ENCODE results near the gene OXNAD1. TPM values are rescaled to one million over a fixed set of nuclear protein-coding genes. Genes with fewer than 3 reads are reported as not detected.
"Not testable (repeated sequence)": the region's sequence is repeated elsewhere in the genome, so short reads cannot be mapped to it uniquely, and the experiment has no call there.

The OXNAD1 gene
- total RNA-seq, 1 donor from 2014 or later = 29.8 TPM

- no peaks in the 10 kb centered on the region for H3K27me3 Mint-ChIP-seq
- intact Hi-C loops (cut with micrococcal nuclease) = loop anchor here (5.0 to 10.0 kb wide), 2 partner anchors 72 to 580 kb away; partner anchors contain the start of gene PLCL2
- H3K36me3 Mint-ChIP-seq (ENCODE audit: low read depth) = peaks cover 66% of the 10 kb centered on the region
- H3K4me1 Mint-ChIP-seq = peaks cover 85% of the 10 kb centered on the region
- H3K27ac Mint-ChIP-seq = peak overlapping the region; percentile 86
- peak overlapping the region; percentile 76 for H3K4me3 Mint-ChIP-seq
- peaks cover 6% of the 10 kb centered on the region for H3K9me3 Mint-ChIP-seq
- DNase-seq = peak; percentile 81
Observed at GRCh38 chr3:16305111-16305541, 40.1 kb downstream of the OXNAD1 start.

GRCh38 chr3:16307832-16308531 lies 43.0 kb downstream of the OXNAD1 start:
- peak overlapping the region; percentile 57 for H3K27ac Mint-ChIP-seq
- peaks cover 65% of the 10 kb centered on the region for H3K36me3 Mint-ChIP-seq (ENCODE audit: low read depth)
- intact Hi-C loops (cut with micrococcal nuclease) = loop anchor here (1.0 to 10.0 kb wide), 5 partner anchors 17 to 577 kb away; partner anchors contain the start of genes PLCL2 and RFTN1
- H3K27me3 Mint-ChIP-seq = no peaks in the 10 kb centered on the region
- H3K4me3 Mint-ChIP-seq = peak overlapping the region; percentile 41
- peak; percentile 62 for DNase-seq
- peaks cover 6% of the 10 kb centered on the region for H3K9me3 Mint-ChIP-seq
- H3K4me1 Mint-ChIP-seq = peaks cover 76% of the 10 kb centered on the region

DNA sequence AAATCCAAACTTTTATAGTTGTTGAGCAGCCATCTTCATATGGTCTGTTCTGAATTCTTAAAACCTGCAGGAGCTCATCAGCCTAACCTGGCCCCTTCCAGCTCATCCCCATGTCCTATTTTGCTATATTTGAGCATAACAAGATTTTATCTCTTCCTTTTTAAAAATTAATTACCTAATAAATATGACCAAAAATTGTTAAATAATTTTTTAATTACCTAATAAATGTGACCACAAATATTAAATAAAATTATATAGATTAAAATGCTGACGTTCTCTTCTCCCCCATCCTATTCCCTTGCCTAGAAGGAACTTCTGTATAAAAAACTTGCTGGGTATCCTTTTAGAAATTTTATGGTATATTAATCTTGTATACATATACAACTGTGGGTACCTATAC lies 43.7 kb downstream of the OXNAD1 start:
- Mint-ChIP-seq H3K9me3 (peaks cover 6% of the 10 kb centered on the region), H3K36me3 (ENCODE audit: low read depth) (peaks cover 65% of the 10 kb centered on the region), H3K27ac (peak overlapping the region; percentile 57), H3K4me1 (peaks cover 78% of the 10 kb centered on the region), H3K4me3 (no peak overlapping the region), H3K27me3 (no peaks in the 10 kb centered on the region)
- DNase-seq = no peak
- intact Hi-C loops (cut with micrococcal nuclease) = loop anchor here (1.0 to 10.0 kb wide), 7 partner anchors 7 to 576 kb away; partner anchors contain the start of genes PLCL2 and RFTN1

DNA sequence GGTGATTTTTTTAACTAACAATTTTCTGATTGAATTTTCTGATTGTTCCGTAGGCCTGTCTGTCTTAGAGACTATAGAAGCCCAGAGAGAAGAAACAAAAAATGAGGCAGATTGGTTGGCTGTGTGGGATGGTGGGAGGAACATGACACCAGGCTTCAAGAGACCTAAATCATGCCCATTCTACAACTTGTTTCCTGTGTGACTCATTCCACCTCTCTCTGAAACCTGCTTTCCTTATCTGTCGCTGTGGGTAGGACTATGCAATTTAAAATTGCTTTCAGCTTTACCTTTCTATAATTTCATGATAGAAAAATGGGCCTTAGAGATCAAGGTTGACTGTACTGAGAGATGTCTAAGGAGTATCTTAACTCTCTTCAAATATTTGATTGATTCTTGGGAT lies 44.5 kb downstream of the OXNAD1 start:
- peaks cover 6% of the 10 kb centered on the region for H3K9me3 Mint-ChIP-seq
- DNase-seq = peak; percentile 87
- H3K4me3 Mint-ChIP-seq = peak overlapping the region; percentile 61
- peaks cover 59% of the 10 kb centered on the region for H3K36me3 Mint-ChIP-seq (ENCODE audit: low read depth)
- H3K27me3 Mint-ChIP-seq = no peaks in the 10 kb centered on the region
- intact Hi-C loops (cut with micrococcal nuclease) = loop anchor here (1.0 to 10.0 kb wide), 6 partner anchors 8 to 575 kb away; partner anchors contain the start of genes PLCL2 and RFTN1
- H3K27ac Mint-ChIP-seq = peak overlapping the region; percentile 89
- peaks cover 80% of the 10 kb centered on the region for H3K4me1 Mint-ChIP-seq

- H3K9me3 Mint-ChIP-seq; H3K27me3 Mint-ChIP-seq; intact Hi-C loops (cut with micrococcal nuclease): not testable (repeated sequence)
- peak overlapping the region; percentile 89 for H3K27ac Mint-ChIP-seq
- DNase-seq = peak; percentile 58
- peaks cover 59% of the 10 kb centered on the region for H3K36me3 Mint-ChIP-seq (ENCODE audit: low read depth)
- H3K4me3 Mint-ChIP-seq = peak overlapping the region; percentile 21
- H3K4me1 Mint-ChIP-seq = peaks cover 76% of the 10 kb centered on the region
Observed at GRCh38 chr3:16310486-16310885, 45.5 kb downstream of the OXNAD1 start.

GRCh38 chr3:16311960-16312451 lies 47.0 kb downstream of the OXNAD1 start:
- Mint-ChIP-seq H3K27ac (peak overlapping the region; percentile 92), H3K9me3 (peaks cover 4% of the 10 kb centered on the region), H3K27me3 (no peaks in the 10 kb centered on the region), H3K4me1 (peaks cover 74% of the 10 kb centered on the region), H3K4me3 (peak overlapping the region; percentile 80), H3K36me3 (ENCODE audit: low read depth) (peaks cover 62% of the 10 kb centered on the region)
- peak; percentile 91 for DNase-seq
- intact Hi-C loops (cut with micrococcal nuclease) = no loop called here

- Mint-ChIP-seq H3K27ac (peak overlapping the region; percentile 58), H3K36me3 (ENCODE audit: low read depth) (peaks cover 66% of the 10 kb centered on the region), H3K4me3 (peak overlapping the region; percentile 9), H3K9me3 (no peaks in the 10 kb centered on the region), H3K4me1 (peaks cover 76% of the 10 kb centered on the region), H3K27me3 (no peaks in the 10 kb centered on the region)
- intact Hi-C loops (cut with micrococcal nuclease) = no loop called here
- DNase-seq = peak; percentile 58
Observed at GRCh38 chr3:16313886-16314645, 49.1 kb downstream of the OXNAD1 start.

GRCh38 chr3:16315623-16316022 lies 50.6 kb downstream of the OXNAD1 start:
- Mint-ChIP-seq H3K4me3 (peak overlapping the region; percentile 4), H3K27ac (peak overlapping the region; percentile 61), H3K27me3 (no peaks in the 10 kb centered on the region), H3K36me3 (ENCODE audit: low read depth) (peaks cover 72% of the 10 kb centered on the region), H3K9me3 (no peaks in the 10 kb centered on the region), H3K4me1 (peaks cover 82% of the 10 kb centered on the region)
- intact Hi-C loops (cut with micrococcal nuclease) = no loop called here
- peak; percentile 54 for DNase-seq

DNA sequence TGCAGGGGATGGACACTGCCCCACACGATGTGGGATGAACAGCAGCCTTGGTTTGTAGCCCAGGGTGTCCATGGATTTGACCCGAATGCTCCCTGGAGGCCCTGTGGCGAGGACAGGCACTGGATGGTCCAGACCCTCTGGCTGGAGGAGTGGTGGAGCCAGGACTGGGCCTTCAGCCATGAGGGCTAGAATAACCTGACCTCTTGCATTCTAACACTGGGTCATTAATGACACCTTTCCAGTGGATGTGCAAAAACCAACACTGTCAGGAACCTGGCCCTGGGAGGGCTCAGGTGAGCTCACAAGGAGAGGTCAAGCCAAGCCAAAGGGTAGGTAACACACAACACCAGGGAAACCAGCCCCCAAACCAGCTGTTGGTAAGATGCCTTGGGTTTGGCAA lies 51.4 kb downstream of the OXNAD1 start:
- no peak overlapping the region for H3K4me3 Mint-ChIP-seq
- peak; percentile 57 for DNase-seq
- no peak overlapping the region for H3K27ac Mint-ChIP-seq
- H3K4me1 Mint-ChIP-seq = peaks cover 84% of the 10 kb centered on the region
- H3K36me3 Mint-ChIP-seq (ENCODE audit: low read depth) = peaks cover 77% of the 10 kb centered on the region
- no peaks in the 10 kb centered on the region for H3K9me3 Mint-ChIP-seq
- no peaks in the 10 kb centered on the region for H3K27me3 Mint-ChIP-seq
- intact Hi-C loops (cut with micrococcal nuclease) = no loop called here

GRCh38 chr3:16316847-16317560 lies 52.0 kb downstream of the OXNAD1 start:
- intact Hi-C loops (cut with micrococcal nuclease) = no loop called here
- H3K4me3 Mint-ChIP-seq = peak overlapping the region; percentile 22
- H3K36me3 Mint-ChIP-seq (ENCODE audit: low read depth) = peaks cover 77% of the 10 kb centered on the region
- no peaks in the 10 kb centered on the region for H3K27me3 Mint-ChIP-seq
- peaks cover 79% of the 10 kb centered on the region for H3K4me1 Mint-ChIP-seq
- no peaks in the 10 kb centered on the region for H3K9me3 Mint-ChIP-seq
- peak; percentile 60 for DNase-seq
- peak overlapping the region; percentile 51 for H3K27ac Mint-ChIP-seq

GRCh38 chr3:16317561-16317945 lies 52.5 kb downstream of the OXNAD1 start:
- intact Hi-C loops (cut with micrococcal nuclease) = no loop called here
- H3K4me1 Mint-ChIP-seq = peaks cover 74% of the 10 kb centered on the region

DNA sequence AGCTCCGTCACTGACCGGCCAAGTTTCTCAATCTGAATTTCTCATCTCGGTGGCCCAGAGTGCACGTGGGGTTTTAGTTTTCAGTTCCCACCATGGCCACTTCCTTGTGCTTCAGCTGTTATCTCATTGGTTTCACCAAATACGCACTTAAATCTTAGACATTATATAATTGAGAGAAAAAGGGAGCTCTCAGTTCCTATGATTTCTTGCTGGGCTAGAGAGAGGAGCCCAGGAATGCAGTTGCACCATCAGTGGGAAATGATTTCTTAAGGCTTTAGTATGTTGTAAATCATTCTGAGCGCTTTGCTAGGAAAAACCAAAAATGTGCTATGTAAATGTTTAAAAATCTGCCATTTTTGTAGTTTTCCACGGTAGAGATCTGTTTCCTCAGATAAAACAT lies 53.2 kb downstream of the OXNAD1 start:
- Mint-ChIP-seq H3K27me3 (no peaks in the 10 kb centered on the region), H3K27ac (peak overlapping the region; percentile 65), H3K36me3 (ENCODE audit: low read depth) (peaks cover 75% of the 10 kb centered on the region), H3K9me3 (no peaks in the 10 kb centered on the region), H3K4me3 (no peak overlapping the region), H3K4me1 (peaks cover 70% of the 10 kb centered on the region)
- no peak for DNase-seq
- intact Hi-C loops (cut with micrococcal nuclease) = loop anchor here (2.0 kb wide), 1 partner anchor 53 kb away; the partner anchor contains the start of genes DPH3 and OXNAD1

More at GRCh38 chr3:16317561-16317945, 52.5 kb downstream of the OXNAD1 start:
- peak; percentile 60 for DNase-seq
- Mint-ChIP-seq H3K9me3 (no peaks in the 10 kb centered on the region), H3K4me3 (no peak overlapping the region), H3K27ac (peak overlapping the region; percentile 65), H3K36me3 (ENCODE audit: low read depth) (peaks cover 78% of the 10 kb centered on the region), H3K27me3 (no peaks in the 10 kb centered on the region)

- no peaks in the 10 kb centered on the region for H3K27me3 Mint-ChIP-seq
- peaks cover 79% of the 10 kb centered on the region for H3K36me3 Mint-ChIP-seq (ENCODE audit: low read depth)
- peaks cover 61% of the 10 kb centered on the region for H3K4me1 Mint-ChIP-seq
- intact Hi-C loops (cut with micrococcal nuclease) = loop anchor here (1.0 to 2.0 kb wide), 6 partner anchors 10 to 231 kb away; partner anchors contain the start of genes DPH3 and OXNAD1
- peak; percentile 94 for DNase-seq
- H3K9me3 Mint-ChIP-seq = no peaks in the 10 kb centered on the region
- H3K27ac Mint-ChIP-seq = peak overlapping the region; percentile 80
- H3K4me3 Mint-ChIP-seq = peak overlapping the region; percentile 35
Observed at GRCh38 chr3:16319307-16319706, 54.3 kb downstream of the OXNAD1 start.
